GM12874 (cell line): Measurements from ENCODE around the gene SLC37A1.

ENCODE experiments used
- CTCF ChIP-seq: IDR thresholded peaks from 2 replicates; pipeline ENCODE4 v1.5.1; 2011; ENCODE audit warnings: low read depth, mild to moderate bottlenecking, control low read depth, low read length, moderate library complexity; ENCODE audit not compliant: insufficient read depth

Gene SLC37A1

GRCh38 chr21:42499444-42500112 is 14.1 kb upstream of the SLC37A1 start:
- no peak for TF ChIP-seq CTCF

GRCh38 chr21:42500225-42500624 is 13.4 kb upstream of the SLC37A1 start:
- TF ChIP-seq CTCF, result no peak

GRCh38 chr21:42500736-42501135 is 12.9 kb upstream of the SLC37A1 start:
- TF ChIP-seq CTCF, result no peak

- TF ChIP-seq CTCF, result no peak
Measured at GRCh38 chr21:42503711-42504110, 9.9 kb upstream of the SLC37A1 start.

- TF ChIP-seq CTCF, result no peak
Measured at GRCh38 chr21:42505090-42505726, 8.4 kb upstream of the SLC37A1 start.

- no peak for TF ChIP-seq CTCF
Measured at GRCh38 chr21:42507418-42507817, 6.2 kb upstream of the SLC37A1 start.

- no peak for TF ChIP-seq CTCF
Measured at GRCh38 chr21:42508371-42508770, 5.3 kb upstream of the SLC37A1 start.
